SK-N-SH treated with all-trans-retinoic acid at 6 μM for 48 hours (cell line): ENCODE data around the gene DOCK4.

Experiments
- ARNTL ChIP-seq: fragments of 450-650 bp; formaldehyde crosslinking; IDR thresholded peaks from 2 replicates; pipeline ENCODE4 v1.5.0; 2020; ENCODE audit warnings: low read depth, mild to moderate bottlenecking, moderate library complexity, borderline replicate concordance
- BACH2 ChIP-seq: fragments of 250-450 bp; sonication (Bioruptor Pico); IDR thresholded peaks from 2 replicates; pipeline ENCODE4 v1.9.0; 2021; ENCODE audit warnings: mild to moderate bottlenecking, borderline replicate concordance
- CREB5 ChIP-seq: fragments of 250-450 bp; sonication (Bioruptor Pico); IDR thresholded peaks from 2 replicates; pipeline ENCODE4 v1.5.1; 2020; ENCODE audit warnings: low read depth, mild to moderate bottlenecking, moderate library complexity
- OSR1 ChIP-seq: fragments of 250-450 bp; sonication (Bioruptor Pico); IDR thresholded peaks from 2 replicates; pipeline ENCODE4 v1.8.0; 2022; ENCODE audit warnings: moderate library complexity, mild to moderate bottlenecking, inconsistent platforms
- PATZ1 ChIP-seq: fragments of 250-450 bp; sonication (Bioruptor Pico); IDR thresholded peaks from 2 replicates; pipeline ENCODE4 v1.8.0; 2020; ENCODE audit warnings: mild to moderate bottlenecking, moderate library complexity, borderline replicate concordance
- POU6F1 ChIP-seq: fragments of 250-450 bp; sonication (Bioruptor Pico); IDR thresholded peaks from 2 replicates; pipeline ENCODE4 v1.8.0; 2021; ENCODE audit warnings: low read depth, mild to moderate bottlenecking, moderate library complexity, borderline replicate concordance
- TOX ChIP-seq: fragments of 250-450 bp; sonication (Bioruptor Pico); IDR thresholded peaks from 2 replicates; pipeline ENCODE4 v1.8.0; 2021; ENCODE audit warnings: mild to moderate bottlenecking, moderate library complexity, borderline replicate concordance
- TSHZ2 ChIP-seq: fragments of 250-450 bp; sonication (Bioruptor Pico); IDR thresholded peaks from 2 replicates; pipeline ENCODE4 v1.5.0; 2020; ENCODE audit warnings: mild to moderate bottlenecking, moderate library complexity
- ZC3H10 ChIP-seq: fragments of 250-450 bp; sonication (Bioruptor Pico); IDR thresholded peaks from 2 replicates; pipeline ENCODE4 v1.5.1; 2021; ENCODE audit warnings: mild to moderate bottlenecking, moderate library complexity
- ZFP3 ChIP-seq: fragments of 250-450 bp; sonication (Bioruptor Pico); IDR thresholded peaks from 2 replicates; pipeline ENCODE4 v1.5.0; 2020; ENCODE audit warnings: mild to moderate bottlenecking, moderate library complexity
- ZNF565 ChIP-seq: fragments of 450-650 bp; formaldehyde crosslinking; conservative IDR thresholded peaks from 2 replicates; pipeline ENCODE4 v1.5.0; 2020; ENCODE audit warnings: low read depth, mild to moderate bottlenecking, moderate library complexity
- ZNF70 ChIP-seq: fragments of 450-650 bp; formaldehyde crosslinking; IDR thresholded peaks from 2 replicates; pipeline ENCODE4 v1.5.0; 2020; ENCODE audit warnings: mild to moderate bottlenecking, moderate library complexity
- ZNF8 ChIP-seq: fragments of 450-650 bp; formaldehyde crosslinking; IDR thresholded peaks from 2 replicates; pipeline ENCODE4 v1.5.0; 2020; ENCODE audit warnings: mild to moderate bottlenecking, moderate library complexity

- TF ChIP-seq CREB5 (CRISPR knock-in tag) (no peak), POU6F1 (CRISPR knock-in tag) (no peak), ZC3H10 (CRISPR knock-in tag) (no peak), TSHZ2 (no peak), BACH2 (CRISPR knock-in tag) (no peak), OSR1 (CRISPR knock-in tag) (no peak), ZNF70 (CRISPR knock-in tag) (no peak), PATZ1 (no peak), ZNF565 (CRISPR knock-in tag) (no peak), ZNF8 (no peak), ARNTL (no peak), ZFP3 (no peak), TOX (CRISPR knock-in tag) (no peak)
These were observed 446.2 kb downstream of the DOCK4 start for GRCh38 chr7:111760043-111760442.
